ELR (cell line): ENCODE results near the gene DPAGT1.
A peak's percentile ranks its signal among the peaks of the same experiment; 100 is the strongest.
"Not testable (repeated sequence)": the region's sequence is repeated elsewhere in the genome, so short reads cannot be mapped to it uniquely, and the experiment has no call there.

Source experiments
- DNase-seq: peaks from one replicate; pipeline ENCODE4 v3.0.0-alpha.2; 2015; ENCODE audit warnings: low read depth

The DPAGT1 gene

DNA sequence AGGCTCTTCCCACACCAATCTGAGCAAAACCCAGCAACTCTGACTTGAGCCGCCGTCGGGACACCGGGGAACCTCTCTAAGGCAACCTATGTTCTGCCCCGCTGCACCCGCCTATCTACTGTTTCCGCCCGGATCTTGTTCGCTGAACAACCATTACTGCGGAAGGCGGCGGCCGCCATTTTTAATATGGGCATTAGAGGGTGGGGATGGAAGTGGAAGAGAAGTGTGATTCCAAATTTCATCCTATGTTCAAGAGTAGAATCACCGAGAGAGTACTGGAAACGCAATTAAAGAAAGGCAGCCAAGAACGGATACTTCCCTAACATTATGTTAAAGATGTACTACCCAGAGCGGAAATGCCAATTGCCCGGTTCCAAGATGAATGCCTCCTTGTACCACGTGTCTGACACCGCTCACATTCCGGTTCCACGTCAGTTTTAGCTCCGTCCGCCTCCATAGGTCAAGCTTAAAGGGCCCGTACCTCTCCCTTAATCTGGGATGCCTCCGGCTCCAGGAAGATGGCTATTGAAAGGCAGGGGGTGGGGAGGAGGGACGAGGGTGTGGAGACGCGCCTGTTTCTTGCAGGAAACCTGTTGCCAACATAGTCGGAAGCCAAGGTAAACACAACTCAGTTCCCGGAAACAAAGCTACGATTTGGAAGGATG lies at the start of gene DPAGT1:
TSS of gene DPAGT1 (minus strand) at position 95 of the 665 bp plus-strand sequence. CDS start 198 bp downstream, outside the sequence.
- peak; percentile 98 for DNase-seq

DNA sequence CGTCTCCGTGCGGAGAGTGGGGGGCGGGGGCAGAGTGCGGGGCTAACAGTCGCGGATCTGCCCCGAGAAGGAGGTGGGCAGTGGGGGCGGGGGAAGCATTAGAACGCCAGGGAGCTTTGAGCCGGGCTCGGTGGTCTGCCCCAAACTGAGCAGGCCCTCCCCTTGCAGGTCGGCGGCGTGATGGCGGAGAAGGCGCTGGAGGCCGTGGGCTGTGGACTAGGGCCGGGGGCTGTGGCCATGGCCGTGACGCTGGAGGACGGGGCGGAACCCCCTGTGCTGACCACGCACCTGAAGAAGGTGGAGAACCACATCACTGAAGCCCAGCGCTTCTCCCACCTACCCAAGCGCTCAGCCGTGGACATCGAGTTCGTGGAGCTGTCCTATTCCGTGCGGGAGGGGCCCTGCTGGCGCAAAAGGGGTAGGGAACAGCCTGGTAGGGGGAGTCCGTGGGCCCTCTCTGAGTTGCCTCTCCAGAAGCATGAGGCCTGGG lies 48.2 kb upstream of the DPAGT1 start:
- no peak for DNase-seq

DNA sequence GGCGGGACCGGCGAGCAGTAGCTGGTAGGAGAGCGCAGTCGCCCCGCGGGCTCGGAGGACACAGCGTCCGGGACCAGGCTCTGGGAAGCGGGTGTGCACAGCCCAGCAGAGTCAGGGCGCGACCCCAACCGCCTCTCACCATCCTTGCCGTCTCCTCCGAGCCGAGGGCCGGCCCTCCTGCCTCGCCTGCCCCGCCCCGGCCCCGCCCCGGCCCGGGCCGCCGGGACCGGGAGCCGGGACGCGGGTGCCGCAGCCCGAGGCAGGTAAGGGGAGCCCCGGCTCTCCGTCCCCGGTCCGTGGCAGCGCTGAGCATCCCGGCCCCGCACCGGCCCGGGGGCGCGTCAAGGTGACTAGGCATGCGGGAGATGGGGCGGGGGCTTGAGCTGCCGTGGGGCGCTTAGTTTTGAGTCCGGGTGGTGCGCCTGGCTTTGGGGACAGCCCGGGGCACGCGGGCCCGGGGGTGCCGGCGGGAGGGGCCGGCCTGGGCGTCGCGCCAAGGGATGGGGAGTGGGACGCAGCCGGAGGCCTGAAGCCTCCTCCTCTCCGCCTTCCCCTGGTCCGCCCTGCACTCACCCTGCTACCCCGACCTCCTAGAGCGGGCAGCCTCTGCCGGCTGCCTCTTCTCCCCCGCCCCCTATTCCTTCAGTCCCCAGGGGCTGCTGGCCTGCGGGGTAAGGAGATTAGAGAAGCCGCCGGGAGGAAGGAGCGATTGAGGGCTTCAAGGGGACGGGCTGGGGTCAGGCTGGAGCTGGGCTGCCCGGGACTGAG lies 47.5 kb upstream of the DPAGT1 start, which contains the start of gene ABCG4:
TSS of gene ABCG4 (plus strand) at position 35 of the 768 bp plus-strand sequence. CDS start 914 bp downstream, outside the sequence.
- DNase-seq, result peak; percentile 27

DNA sequence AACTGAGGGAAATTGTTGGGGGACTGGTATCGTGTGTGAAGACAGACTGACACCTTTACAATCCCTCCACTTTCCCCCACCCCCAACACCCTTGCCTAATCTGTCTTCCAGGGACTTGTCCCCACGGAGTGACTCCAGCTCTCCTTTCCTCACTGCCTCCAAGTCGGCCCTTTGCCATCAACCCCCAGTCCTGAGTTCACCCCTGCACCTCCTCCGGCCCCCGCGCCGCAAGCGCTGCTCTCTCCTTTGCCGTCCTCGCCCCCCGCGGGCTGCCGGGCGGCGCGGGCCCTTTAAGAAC lies 47.0 kb upstream of the DPAGT1 start:
- no peak for DNase-seq

DNA sequence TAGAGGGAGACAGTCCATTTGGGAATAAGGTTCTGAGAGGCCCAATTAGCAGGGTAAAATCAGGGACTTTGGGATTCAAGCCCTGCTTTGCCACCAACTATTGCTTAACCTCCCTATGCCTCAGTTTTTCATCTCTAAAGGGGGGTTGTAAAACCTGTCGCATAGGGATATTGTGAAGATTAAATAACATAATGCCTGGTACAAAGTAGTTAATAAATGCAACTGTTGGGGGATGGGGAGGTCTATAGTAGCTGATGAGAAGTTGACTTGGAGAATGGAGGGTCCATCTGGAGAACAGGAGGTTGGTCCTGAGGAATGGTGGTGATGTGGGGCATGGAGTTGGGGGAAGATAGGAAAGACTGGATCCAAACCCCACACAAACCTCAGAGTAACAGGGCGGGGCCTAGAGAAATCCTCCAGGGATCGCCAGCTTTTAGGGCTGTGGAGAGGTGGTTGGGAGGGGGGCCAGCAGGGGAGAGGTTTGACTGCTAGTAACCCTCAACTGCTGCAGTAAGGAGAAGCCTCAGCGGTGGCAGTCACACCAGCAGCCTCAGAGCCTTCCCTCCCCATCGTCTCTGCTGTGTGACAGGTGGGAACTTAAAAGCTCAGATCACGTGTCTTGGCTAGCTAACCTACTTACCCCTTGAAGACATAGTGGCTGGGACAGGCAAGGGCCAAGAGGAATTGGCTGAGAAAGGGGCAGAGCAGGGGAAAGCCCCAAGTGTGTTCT lies 46.1 kb upstream of the DPAGT1 start:
- DNase-seq, result no peak

DNA sequence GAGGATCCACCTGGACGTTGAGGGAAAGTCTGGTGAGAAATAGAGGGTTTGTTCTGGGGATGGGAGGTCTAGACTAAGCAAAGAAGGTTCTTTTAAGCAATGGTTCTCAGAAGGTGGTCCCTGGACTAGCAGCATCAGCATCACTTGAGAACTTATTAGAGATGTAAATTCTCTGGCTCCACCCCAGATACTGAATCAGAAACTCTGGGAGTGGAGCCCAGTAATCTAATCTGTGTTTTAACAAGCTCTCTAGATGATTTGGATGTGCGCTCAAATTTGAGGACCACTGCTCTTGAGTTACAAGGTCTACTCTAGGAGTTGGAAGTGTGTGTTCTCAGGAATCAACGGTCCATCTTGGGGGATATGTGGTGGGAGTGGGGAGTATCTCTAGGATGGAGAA lies 43.9 kb upstream of the DPAGT1 start:
- DNase-seq, result no peak

DNA sequence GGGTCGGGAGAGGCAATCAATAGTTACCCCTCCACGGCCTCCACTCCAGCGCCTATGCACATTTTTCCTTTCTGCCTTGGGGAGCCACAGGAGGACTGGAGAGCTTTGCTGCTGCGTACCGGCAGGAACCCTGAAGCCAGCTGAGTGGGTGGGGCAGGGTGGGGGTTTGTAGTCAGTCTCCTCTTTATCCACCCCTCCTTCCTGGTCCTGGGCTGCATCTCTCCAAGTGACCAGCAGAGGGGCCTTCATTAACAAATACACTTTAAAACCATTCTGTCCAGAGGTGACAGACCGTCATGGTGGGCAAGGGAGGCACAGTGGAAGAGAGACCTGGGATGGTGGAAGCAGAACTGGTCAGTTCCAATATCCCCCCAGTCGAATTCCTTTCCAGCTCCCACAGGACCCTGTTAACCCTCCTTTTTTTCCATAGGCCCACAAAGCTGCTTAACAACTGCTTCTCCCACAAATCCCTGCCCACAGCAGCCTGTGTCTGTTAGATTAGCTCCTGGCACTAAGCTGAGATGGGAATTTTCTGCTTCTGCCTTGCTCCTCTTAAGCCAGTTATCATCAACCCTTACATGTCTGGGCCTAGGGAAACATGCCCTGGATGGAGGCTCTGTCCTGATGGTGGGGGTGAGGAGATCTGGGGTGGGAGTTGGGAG lies 43.3 kb upstream of the DPAGT1 start:
- peak; percentile 85 for DNase-seq

DNA sequence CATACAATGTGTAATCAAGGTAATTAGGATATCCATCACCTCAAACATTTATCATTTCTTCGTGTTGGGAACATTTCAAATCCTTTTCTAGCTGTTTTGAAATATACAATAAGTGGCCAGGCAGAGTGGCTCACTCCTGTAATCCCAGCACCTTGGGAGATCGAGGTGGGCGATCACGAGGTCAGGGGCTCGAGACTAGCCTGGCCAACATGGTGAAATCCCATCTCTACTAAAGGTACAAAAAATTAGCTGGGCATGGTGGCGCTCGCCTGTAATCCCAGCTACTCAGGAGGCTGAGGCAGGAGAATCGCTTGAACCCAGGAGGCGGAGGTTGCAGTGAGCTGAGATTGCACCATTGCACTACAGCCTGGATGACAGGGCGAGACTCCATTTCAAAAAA lies 37.6 kb upstream of the DPAGT1 start:
- not testable (repeated sequence) for DNase-seq

DNA sequence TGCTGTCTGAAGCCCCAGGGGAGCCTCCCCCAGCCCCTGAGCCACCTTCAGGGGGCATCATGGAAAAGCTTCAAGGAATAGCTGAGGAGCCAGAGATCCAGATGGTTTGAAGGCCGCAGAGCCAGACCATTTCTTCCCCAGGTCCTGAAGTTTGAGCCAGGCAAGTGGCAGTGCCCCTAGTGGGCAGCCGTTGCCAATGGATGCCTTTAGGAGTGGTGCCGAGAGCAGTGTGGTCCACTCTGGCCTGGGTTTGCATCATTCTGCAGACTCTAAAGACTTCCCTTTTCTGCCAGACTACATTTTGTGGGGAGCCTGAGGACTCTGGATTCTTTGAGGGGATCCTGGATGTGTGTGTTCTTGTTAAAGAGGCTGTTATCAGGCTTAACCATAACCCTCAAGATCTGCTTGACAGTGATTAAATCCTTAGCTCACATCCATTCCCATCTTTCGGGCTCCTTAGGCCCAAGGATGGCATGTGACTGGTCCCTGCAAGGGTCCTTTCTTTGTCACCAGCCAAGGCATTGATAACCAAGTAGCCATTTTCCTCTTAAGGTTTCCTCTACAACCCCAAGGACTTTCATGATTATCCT lies 32.8 kb upstream of the DPAGT1 start:
- DNase-seq, result peak; percentile 35

DNA sequence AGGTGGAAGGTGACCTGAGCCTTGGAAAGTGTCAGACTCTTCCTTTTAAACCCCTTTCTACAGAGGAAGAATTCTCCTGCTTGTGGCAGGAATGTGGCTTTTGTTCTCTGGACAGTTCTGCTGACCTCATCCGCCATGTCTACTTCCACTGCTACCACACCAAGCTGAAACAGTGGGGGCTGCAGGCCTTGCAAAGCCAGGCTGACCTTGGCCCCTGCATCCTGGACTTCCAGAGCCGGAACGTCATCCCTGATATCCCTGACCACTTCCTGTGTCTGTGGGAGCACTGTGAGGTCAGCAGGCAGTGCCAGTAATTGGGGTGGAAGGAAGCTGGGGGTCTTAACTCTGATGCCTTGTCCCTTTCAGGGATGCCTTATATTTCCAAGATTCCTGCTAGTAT lies 29.0 kb upstream of the DPAGT1 start:
- DNase-seq, result peak; percentile 46

DNA sequence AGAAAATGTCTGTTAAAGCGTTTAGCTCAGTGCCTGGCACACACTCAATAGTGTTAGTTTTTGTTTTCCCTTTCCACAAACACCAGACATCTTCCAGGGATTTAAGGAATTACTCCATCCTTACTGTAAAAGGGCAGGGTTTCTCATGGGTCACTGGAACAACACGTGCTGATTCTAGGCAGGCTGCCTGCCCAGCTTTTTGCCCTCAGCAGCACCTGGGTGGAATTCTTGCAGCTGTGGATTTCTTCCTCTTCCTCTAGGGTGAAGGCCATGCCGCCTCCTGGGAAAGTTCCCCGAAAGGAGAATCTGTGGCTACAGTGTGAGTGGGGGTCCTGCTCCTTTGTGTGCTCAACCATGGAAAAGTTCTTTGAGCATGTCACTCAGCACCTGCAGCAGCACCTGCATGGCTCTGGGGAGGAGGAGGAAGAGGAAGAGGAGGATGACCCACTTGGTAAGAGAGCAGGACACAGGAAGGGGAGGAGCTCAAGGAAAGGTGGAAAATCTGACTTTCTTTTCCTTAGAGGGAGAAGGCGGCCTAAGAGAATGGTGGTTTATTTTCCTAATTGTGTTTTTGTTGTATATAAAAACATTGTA lies 25.1 kb upstream of the DPAGT1 start:
- DNase-seq, result no peak

DNA sequence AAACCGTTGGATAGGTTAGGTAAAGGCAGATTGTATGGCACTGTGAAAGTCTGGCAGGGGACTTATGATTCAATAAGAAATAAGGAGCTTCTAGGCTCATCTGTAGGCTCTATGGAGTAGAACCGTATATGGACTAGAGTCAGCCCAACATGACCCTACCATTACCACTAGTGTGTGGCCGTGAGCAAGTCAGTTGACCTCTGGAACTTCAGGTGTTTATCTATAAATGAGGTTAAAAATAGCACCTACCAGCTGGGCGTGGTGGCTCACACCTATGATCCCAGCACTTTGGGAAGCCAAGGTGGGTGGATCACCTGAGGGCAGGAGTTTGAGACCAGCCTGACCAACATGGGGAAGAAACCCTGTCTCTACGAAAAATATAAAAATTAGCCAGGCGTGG lies 24.2 kb upstream of the DPAGT1 start:
- DNase-seq, result no peak

DNA sequence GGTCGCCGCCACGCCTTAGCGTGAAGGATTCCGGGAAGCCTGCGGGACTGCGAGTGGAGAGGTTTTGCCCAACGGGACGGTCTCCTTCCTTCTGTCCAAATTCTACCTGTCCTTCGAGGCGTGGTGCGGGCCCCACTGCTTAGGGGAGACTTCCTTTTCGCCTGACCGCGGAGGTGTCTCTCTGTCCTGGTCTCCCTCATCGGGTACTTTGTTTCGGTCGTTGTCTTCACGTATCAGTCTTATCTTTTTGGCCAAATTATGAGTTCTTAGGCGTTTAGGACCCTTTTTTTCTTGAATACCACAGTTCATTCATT lies 20.1 kb upstream of the DPAGT1 start:
- DNase-seq, result no peak

DNA sequence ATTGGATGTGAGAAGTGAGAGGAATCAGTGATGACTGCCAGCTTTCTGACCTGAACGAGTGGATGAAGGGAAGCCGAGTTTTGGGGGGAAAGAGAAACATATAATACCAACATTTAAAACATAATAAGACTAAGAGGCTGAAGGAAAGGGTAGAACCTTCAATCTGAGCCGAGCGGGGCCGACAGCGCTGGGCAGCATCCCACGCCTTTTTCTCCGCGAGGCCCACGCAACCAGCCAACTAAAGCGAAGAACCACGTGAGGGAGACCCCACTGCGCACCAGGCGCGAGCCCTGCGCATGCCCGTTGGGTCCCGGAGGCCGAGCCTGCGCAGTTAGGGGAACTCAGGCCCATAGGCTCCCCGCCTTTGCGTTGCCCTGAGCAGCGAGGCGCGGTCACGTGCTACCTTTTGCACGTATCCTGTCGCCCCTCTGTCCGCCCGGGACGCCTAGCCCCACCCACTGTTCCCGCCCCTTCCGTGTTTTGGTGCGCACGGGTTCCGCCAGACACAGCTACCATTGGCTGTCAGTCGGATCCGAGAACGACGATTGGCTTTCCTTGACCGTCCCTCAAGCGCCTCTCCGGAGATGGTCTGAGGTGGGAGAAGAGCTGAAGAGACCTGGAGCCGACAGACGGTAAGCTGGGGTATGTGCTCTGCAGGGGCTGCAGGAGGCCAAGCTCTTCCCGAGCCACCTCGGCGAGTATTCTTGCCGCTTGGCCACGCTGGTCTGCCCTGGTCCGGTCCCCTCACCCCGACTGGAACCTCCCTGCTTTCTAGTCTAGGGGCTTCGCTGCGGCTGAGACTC lies 19.6 kb upstream of the DPAGT1 start, which contains the start of gene HINFP:
TSS of gene HINFP (plus strand) at position 573 of the 803 bp plus-strand sequence. CDS start 5,365 bp downstream, outside the sequence.
- peak; percentile 99 for DNase-seq

DNA sequence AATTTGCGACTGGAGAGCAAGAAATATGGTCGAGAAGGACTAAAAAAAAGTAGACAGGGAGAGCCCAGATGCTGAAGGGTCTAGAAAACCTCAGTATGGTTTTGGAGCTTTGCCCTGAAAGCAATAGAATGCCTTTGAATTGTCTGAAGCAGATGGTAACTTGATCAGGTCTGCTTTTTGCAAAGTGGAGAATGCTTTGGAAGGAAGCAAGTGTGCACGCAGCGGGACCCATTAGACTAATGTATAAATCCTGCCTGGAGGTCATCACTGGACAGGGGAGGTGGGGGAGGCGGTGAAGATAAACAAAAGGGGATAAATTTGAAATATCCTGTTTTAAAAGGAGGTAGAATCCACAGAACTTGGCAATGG lies 19.0 kb upstream of the DPAGT1 start:
- DNase-seq, result peak; percentile 41

DNA sequence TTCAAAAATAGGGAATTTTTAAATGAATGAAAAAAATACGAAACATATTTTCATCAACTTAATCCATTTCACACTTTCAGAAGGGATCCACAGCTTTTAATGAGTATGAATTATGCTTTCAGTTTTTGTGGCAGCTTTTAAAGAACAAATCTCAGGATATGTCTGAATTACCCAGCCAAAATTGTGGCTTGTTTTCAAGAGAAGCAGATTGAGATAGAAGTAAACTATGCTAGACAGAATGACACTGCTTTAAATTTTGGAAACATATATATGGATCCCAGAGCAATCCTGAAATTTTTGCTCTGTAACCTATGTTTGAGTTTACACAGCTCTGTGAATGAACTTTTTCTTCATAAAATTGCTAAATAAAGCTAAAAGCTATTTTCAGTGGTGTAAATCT lies 17.3 kb upstream of the DPAGT1 start:
- no peak for DNase-seq

DNA sequence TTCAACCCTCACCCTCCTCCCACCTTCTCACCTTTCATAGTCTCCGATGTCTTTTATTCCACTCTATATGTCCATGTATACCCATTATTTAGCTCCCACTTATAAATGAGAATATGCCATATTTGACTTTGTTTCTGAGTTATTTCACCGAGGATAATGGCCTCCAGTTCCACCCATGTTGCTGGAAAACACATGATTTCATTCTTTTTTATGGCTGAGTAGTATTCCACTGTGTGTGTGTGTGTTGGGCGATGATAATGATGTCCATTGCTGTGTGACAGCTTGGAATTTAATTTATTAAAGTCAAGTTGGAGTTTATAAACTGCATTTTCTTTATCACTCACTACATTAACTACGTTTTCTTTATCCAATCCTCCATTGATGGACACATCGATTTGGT lies 16.6 kb upstream of the DPAGT1 start:
- DNase-seq, result no peak

DNA sequence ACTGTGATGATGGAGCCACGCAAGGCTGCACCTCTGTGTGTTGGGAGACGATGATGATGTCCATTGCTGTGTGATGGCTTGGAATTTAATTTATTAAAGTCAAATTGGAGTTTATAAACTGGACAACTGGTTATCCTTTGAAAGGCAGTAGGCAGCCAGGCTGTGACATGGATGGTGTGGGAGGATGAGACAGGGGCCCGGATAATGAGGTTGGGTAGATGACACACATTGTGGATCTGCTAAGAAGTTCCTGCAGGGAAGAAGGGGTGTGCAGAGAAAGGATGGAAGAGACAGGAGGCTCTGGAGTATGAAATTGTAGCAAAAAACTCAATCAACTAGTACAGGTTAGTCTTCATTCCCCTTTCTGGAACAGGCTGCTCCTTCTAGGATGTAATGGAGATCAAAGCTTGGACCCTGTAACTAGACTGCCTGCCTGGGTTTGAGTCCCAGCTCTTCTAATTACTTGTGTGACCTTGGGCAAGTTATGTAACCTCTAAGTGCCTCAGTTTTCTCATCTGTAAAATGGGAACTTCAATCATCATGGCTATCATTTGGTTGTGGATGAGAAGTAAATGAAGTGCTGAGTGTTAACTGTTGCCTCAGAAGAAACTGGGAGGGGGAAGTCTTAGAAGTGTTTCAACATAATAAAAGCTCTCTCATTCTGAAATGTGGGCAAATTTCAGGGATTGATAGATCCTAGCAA lies 15.5 kb upstream of the DPAGT1 start:
- no peak for DNase-seq

DNA sequence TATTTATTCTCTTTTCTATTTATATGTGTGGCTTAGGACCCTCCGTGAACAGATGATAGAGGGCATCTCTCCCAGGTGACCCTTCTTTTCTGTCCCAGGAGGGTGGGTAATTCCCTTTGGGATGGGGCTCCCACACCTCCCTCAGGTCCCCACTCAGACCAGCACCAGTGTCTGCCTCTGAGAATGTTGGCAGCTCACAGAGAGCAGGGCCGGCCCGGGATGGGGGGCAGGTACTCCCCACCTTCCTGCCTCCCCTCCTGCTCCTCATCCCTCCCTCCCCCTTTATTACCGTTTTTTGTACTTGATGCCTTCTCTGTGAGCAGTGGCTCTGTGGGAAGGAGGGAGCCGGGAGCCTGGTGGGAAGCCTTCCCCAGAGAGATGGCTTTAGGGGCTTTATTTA lies 14.9 kb upstream of the DPAGT1 start:
- no peak for DNase-seq

DNA sequence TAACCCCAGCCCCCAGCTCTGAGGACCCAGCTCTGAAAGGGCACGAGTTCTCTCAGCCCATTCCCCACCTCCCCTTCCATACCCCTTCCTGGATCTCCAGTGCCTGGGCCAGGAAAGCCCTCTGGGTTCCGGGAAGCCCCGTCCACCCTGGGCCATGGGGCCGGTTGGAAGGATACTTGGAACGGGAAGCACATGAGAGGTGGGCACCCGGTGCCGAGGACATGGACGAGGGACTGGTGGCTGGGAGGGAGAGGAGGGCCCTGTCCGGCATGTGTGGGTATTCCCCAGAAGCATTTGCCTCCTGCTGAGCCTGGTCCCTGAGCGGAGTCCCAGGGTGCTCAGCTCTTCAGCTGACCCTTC lies 14.6 kb upstream of the DPAGT1 start:
- DNase-seq, result no peak
